GM19463 (cell line): ENCODE results near the gene MYH7B.

Experiments used
- ATAC-seq: cut with Tn5 transposase; IDR thresholded peaks from one replicate; pipeline ENCODE4 v1.9.1; 2021; ENCODE audit warnings: mild to moderate bottlenecking, moderate library complexity; ENCODE audit not compliant: unreplicated experiment

The MYH7B gene

DNA sequence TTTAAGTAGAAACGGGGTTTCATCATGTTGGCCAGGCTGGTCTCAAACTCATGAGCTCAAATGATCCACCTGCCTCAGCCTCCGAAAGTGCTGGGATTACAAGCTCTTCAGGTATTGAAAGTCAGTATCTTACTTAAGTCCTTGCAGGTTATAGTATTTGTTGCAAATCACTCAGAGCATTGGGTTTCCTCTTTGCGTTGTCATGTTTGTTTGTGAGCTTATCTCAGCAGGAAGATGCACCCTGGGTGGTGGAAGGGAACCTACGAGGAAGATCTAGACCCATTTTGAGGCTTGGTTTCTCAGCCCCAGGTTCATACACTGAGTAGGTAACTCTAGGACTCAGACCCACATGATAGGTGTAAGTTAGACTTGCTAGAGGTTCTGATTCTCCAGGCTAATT, 18.6 kb downstream of the MYH7B start:
- ATAC-seq = no peak

DNA sequence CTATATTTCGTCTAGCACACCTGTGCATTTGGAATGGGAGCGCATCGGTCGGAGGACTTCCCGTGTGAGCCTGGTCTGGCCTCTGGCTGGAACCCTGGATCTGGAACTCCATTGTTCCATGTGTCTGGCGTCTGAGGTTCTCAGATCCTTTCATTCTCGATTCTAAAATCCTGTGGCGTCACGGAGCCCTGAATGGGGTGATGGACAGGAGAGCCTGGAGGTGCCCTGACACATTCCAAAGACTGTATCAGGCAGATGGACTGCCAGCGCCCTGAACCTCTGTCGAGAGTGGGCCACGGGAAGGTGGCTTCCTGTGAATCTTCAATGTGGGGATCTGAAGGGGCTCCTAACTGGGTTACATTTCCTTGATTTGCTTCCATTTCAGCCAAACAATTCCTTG, 20.6 kb downstream of the MYH7B start:
- ATAC-seq = no peak

DNA sequence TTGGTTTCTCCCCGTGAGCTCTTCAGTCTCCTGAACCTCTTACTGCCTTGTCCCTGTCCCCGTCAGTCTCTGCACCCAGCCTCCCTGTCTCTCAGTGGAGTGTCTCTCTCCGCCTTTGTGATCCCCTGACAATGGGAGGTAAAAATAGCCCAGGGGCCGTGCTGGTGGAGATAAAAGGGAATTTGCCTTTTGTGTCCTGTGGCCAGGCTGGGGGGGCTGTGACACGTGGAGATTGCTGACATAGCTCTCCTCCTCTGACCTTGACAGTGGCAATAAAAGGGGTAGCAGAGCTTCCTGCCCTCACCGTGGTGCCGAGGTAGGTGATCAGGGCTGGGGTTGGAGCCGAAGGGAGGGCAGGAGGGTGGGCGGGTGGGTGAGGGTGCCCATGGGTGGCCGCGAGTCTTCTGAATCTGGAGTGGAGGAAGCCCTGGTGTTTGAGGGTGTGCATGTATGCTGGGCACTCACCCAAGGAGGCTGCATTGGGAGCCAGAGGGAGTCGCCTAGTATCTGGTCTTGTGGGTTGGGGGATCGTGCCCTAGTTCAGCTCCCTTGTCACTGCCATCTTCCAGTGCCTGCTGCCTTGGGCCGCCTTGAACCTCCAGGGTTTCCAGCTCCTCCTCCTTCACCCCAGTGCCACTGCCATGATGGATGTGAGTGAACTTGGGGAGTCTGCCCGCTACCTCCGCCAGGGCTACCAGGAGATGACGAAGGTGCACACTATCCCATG, 21.9 kb downstream of the MYH7B start:
- no peak for ATAC-seq

DNA sequence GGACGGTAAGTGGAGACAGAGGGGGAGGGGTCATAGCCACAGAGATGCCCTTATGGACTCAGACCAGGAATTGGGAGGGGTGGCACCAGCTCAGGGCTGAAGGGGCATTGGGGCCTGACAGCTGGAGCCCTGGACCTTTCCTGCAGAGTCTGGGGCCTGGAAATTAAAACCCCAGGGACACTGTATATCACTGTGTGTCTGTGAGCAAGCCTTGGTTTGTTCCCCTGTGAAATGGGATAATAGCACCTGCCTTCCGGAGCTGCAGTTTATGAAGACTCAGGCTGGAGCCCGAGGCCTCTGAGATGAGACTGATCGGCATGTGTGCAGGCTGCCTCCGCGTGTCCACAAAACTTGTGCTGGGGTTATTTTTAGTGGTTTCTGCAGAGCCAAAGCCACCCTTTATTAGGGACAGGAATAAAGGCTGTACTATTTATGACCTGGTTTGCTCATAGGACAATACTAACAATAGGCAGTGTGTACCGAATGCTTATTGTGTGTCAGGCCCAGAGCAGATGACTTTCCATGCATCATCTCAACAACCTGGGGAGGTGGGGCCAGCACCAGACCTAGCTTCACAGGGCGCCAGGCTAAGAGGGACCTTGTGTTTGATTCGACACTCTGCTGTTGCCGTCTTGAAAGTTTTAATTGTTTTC, 22.6 kb downstream of the MYH7B start:
- no peak for ATAC-seq

DNA sequence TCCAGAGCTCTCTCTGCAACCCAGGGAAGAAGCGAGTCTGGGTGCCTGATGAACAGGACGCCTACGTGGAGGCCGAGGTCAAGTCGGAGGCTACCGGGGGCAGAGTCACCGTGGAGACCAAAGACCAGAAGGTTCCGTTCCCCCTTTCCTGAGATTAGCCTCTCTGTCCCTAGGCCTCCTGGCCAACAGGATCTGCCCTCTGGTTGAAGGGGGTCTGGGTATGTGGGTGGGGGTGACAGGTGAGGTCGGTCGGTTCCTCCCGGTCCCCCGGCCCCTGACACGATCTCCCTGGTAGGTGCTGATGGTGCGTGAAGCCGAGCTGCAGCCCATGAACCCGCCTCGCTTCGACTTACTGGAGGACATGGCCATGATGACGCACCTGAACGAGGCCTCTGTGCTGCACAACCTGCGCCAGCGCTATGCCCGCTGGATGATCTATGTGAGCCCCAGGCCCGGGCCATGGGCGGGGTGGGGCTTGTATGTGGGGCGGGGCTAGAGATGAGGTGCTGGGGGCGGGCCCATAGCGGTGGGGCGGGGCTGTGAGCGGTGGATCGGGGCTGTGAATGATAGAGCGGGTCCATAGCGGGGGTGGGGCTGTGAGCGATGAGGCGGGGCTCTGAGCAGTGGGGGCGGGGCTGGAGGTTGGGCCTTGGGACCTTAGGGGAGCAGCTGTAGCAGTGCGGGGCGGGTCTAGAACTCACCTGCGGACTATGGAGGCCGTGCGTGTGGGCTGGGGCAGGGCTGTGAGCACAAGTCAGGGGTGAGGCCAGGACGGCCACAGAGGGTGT, 23.9 kb downstream of the MYH7B start:
- ATAC-seq = no peak

DNA sequence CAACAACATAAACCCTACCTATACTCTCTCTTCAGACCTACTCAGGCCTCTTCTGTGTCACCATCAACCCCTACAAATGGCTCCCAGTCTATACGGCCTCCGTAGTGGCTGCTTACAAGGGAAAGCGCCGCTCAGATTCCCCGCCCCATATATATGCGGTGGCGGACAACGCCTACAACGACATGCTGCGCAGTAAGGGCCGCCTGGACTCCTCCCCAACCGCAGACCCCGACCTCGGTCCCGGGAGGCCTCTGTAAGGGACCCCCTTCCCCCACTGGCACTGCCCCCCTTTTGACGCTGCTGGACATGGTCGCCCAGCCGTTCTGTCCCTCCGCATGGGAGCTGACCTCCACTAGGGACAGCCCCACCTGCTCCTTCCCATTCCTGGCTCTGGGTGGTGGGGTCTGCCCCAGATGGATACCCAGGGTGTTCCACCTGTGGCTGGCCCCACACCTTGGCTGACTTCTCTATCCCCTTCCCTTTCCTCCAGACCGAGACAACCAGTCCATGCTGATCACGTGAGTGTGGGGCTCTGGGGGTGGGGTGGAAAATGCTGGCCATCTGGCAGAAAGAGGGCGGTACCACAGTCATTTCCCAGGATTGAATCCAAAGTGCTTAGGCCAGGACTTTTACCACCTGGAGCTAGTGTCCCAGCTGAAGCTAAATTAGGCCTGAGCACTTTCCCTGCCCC, 25.0 kb downstream of the MYH7B start:
- ATAC-seq = no peak

DNA sequence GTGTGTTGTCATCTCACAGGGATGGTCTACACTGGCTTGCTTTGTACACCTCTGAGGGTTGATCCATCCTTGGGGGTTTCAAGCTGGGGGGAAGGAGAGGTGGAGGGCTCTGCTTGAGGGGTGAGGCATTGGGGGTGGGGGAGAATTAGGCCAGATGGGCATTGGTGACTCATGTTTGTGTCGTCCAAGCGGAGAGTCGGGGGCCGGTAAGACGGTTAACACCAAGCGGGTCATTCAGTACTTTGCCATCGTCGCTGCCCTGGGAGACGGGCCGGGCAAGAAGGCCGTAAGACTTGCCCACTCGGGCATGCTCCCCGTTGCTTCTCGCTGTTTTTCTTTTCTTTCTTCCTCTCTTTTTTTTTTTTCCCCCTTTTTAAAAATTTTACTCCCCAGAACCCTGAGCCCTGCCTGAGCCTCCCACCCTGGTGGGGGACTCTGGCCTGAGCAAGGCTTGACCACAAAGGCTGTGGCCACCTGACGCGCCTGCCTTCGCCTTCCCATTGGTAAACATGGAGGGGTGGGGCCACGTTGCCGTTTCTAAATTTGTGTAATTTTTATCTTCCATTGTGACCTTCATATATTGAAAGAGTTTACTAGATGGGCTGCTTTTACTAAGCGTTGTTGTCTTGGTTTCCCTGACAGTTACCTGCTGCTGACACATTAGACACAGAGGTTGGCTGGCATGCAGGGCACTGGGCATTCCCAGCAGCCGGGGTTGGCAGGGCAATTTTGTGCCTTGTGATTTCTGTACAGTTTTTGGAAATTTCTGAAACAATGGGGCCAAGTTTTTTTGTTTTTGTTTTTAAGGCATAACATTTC, 26.8 kb downstream of the MYH7B start:
- ATAC-seq = no peak

DNA sequence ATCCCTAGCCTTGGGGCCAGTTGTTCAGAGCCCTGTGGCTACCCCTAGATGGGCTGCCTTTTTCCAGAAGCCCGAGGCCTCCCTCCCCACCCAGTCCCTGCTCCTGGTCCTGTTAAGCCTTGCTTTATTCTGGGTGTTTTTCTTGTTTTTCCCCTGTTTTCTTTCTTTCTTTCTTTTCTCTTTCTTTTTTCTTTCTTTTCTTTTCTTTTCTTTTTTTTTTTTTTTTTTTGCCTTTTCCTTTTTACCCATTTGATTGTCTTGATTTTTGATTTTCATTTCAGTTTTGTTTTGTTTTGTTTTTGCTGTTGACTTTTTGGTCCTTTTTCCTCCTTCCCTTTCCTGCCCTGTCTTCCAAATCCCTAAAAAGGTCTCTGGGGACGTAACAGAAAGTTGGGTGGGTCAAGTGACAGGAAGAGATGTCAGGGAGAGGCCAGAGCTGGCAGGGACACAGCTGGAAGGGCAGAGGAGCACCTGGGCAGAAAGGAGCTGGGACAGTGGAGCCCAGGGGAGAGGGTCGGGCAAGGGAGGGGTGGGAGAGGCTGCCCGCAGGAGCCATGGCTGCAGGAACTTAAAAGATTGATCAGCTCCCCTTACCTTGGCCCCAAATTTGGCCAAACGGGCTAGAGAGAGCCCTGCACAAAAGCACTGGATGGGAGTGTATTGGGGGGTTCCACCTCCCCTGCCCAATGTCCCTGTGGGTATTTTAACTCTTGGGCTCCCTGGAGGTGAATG, 27.6 kb downstream of the MYH7B start:
- no peak for ATAC-seq

DNA sequence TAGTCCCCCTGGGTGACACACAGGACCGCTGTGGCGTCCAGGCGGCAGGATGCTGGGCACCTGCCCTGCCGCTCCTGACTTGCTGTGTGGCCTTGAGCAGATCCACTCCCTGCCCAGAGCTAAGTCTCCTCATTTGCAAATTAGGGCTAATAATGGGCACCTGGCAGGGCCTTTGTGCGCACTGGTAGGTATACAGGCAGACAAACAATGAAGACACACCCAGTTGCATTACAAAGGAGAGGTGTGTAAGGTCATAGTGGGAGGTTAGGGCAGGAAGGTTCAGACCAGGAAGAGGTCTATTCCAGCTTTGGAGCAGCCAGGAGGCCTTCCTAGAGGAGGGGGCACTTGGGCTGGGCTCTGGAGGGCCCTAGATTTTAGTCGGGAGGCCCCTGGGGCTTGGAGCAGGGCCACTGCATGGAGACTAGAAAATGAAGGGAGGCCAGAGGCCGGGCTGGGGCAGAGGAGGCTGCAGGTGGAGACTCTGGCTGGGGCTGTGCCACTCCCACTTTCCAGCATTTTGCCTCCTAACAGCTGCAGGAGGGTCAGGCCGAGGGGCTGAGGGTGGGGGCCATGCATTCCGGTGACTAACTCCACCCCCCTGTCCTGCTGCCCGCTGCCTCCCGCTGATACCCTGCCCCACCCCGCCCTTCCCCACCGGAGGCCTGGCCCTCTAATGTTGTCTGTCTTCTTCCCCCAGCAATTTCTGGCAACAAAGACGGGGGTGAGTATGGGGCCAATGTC, 28.5 kb downstream of the MYH7B start:
- ATAC-seq = no peak

DNA sequence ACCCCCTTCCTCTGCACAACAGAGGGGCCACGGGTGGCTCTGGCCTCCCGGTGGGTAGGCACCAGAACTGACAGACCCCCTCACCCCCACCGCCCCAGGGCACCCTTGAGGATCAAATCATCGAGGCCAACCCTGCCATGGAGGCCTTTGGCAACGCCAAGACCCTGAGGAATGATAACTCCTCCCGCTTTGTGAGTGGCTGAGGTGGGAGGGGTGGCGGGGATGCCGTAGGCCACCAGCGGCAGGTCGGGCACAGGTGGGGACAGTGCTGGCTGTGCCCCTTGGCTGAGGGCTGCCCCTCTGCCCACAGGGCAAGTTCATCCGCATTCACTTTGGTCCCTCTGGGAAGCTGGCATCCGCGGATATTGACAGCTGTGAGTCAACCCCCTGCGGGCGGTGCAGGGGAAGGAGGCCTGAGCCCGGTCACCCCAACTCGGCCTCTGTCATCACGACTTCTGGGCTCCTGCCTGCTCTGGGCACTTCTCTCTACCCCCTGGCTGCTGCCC, 29.1 kb downstream of the MYH7B start:
- ATAC-seq = no peak

DNA sequence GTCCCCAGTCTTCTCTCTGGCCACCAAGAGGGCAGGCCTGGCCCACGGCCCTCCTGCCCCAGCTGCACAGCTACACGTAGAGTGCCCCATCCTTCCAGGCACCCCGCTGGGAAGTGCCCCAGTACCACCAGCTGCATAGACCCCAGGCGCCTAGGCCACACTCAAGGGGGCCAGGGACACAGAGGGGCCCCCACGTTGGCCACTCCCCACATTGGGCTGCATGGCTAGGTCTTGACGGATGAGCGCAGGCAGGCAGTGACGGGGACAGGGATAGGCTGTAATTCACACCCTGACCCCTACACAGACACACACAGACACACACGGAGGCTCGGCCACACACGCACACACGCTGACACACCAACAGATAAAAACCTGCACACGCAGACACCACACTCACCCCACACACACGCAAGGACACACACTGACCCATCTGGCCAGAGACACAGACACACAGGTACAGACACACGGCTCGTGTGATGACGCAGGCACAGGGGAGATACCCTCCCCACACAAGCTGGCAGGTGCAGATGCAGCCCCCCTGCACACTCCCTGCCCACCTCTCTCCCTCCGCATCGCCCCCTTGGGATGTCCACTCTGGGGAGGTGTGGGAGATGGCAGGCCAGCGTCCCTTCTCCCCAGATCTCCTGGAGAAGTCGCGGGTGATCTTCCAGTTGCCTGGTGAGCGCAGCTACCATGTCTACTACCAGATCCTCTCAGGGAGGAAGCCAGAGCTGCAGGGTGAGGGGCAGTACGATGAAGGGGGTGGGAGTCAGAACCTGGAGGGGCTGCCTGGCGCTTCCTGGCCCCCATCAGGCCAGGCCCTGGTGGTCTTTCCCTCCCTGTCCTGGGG, 30.0 kb downstream of the MYH7B start:
- ATAC-seq = no peak

DNA sequence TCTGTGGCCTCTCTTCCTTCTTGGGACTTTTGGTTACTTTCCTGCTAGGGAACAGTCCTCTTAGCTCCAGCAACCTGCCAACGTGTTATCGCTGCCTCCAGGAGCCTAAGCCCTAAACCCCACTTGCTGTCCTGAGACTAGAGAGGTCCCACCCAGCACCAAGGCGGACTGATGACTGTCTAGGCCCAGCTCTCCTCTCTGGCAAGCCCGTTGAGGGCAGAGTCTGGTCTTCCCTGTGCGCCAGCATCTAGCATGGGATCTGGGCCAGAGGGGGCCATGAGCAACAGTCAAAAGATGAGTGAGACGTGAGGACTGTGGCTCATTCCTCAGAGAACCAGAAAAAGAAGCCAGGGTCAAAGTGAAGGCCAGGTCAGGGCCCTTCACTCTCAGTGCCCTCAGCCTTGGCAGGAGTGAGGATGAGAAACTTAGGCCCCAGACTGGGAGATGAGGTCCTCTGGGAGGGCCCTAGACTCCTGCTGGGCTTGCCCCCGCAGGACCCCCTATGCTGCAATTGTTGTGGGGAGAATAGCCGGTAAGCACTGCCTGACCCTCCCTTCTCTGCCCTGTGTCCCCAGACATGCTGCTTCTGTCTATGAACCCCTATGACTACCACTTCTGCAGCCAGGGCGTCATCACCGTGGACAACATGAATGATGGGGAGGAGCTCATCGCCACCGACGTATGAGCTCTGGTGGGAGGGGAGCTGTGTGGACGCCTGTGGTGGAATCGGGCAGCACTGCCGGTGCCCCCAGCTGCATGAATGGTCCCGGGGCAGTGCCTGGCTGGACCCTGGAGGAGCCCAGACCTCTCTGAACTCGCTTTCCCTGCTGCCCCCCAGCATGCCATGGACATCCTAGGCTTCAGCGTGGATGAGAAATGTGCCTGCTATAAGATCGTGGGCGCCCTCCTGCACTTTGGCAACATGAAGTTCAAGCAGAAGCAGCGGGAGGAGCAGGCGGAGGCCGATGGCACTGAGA, 30.9 kb downstream of the MYH7B start:
- ATAC-seq = no peak

DNA sequence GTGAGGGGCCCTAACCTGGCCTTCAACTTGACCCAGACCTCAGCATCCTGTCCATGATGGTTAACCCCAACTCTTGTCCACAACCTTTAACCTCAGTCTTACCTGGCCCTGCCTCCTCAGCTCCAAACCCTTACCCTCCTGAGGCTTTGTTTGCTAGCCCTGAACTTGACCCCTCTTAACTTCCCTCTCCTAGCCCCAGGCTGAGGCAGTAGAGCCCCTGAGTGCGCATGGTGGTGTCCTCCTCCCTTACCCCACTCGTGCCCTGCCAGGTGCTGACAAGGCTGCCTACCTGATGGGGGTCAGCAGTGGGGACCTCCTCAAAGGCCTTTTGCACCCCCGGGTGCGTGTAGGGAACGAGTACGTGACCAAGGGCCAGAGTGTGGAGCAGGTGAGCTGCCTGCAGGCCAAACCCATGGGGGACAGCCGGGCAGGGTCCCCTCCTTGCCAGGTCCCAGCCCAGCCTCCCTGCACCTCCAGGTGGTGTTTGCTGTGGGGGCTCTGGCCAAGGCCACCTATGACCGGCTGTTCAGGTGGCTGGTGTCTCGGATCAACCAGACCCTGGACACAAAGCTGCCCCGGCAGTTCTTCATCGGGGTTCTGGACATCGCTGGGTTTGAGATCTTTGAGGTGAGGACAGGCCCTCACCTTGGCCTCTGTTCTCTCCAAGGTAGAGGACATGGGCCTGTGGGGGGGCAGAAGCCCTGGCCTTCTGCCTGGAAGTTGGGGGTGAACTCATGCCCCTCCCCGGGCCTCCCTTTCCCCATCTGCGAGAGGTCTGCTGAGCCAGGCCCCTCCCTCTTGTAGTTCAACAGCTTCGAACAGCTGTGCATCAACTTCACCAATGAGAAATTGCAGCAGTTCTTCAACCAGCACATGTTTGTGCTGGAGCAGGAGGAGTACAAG, 31.9 kb downstream of the MYH7B start:
- no peak for ATAC-seq

DNA sequence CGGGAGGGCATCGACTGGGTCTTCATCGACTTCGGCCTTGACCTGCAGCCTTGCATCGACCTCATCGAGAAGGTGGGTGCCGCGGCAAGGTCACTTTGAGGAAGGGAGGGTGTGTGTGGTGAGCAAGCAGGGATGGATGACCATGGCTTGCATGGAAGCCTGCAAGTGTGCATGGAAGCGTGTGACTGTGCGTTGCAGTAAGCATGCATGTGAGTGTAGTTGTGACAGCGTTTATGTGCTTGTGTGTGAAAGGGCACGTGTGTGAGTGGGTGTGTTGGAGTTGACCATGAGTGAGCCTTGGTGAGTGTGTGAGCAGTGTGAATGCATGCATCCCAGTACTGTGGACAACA, 32.5 kb downstream of the MYH7B start:
- ATAC-seq = no peak

DNA sequence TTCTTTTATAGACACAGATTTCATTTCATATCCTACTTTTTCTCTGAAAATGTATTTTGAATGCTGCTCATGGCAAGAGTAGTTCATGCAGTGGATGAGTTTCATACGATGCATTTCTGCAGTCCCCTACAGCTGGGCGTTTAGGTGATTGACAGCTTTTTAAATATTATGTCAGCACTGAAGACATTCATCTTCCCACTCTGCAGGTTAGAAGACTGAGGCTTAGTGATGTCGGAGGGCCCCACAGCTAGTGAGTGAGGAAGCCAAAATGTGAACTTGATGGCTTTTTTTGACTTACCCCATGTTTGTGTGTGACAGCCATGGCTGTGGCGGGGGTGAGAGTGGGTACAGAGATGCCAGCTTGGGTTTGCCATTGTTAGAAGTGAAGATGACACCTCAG, 33.5 kb downstream of the MYH7B start:
- ATAC-seq = no peak

DNA sequence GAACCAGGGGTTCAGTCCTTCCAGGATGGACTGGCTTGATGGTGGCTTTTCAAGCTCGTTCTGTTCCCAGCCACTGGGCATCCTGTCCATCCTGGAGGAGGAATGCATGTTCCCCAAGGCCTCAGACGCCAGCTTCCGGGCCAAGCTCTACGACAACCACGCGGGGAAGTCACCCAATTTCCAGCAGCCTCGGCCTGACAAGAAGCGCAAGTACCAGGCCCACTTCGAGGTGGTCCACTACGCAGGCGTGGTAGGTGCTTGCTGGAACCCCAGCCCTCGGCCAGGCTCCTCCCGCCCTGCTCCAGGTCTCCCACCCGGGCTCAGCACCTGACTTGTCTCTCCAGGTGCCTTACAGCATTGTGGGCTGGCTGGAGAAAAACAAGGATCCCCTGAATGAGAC, 34.0 kb downstream of the MYH7B start:
- no peak for ATAC-seq
